ENCODE data around the gene NDUFC2.
"Not testable (repeated sequence)": the region's sequence is repeated elsewhere in the genome, so short reads cannot be mapped to it uniquely, and the experiment has no call there.

Gene NDUFC2

GRCh38 chr11:78079232-78080083 is at the start of gene NDUFC2:
TSS of gene NDUFC2 (minus strand) at chr11:78079862. CDS start at chr11:78079744, 118 bp downstream.
- peak; percentile 39 to 70 (median 51) for DNase-seq (ENCODE audit: low read depth in 3 of 3)

DNA sequence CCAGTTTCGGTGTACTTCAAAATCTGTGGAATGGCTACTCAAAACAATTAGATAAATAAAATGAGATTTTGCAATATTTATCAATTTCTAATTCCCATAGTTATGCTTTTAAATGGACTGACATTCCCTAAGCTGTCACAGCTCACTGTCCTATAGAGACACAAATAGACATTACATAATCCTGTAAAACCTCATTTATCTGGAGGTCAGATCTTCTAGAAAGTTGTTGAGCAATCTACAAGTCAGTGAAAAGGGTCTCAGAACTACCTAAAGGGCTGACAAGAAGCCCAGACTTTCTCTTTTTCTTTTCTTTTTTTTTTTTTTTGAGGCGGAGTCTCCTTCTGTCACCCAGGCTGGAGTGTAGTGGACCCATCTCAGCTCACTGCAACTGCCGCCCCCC is 47.7 kb upstream of the NDUFC2 start:
- no peak for DNase-seq (ENCODE audit: low read depth in 3 of 3)

DNA sequence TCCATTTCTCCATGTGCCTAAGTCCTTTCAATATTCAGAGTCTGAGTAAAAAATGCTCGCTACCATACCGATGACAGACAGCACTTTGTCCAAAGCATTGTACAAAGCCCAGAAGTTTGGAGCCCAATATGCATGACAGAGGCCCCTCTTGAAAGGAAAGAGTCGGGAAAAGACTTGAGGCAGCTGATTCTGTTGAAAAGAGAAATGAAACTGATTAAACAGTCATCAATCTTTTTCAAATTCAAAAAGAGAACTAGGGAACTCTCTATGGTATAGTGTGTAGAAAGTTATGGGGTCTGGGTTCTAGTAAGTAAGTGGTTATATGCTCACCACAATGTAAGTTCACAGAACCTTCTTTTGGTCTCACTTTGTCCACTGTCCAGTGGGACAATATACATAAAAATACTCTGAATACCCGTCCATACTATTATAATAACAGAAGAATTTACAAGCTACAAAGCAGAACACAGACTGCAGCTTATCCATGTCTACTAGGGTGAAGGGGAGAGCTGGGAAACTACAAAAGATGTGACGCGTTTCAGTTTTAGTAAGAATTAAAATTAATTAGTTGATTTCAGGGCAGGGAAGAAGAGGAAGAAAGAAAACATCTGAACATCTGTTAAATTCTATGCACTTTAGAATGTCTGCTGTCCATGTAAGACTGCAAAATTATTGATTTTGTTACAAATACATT is 33.1 kb upstream of the NDUFC2 start:
- no peak for DNase-seq (ENCODE audit: low read depth in 3 of 3)

GRCh38 chr11:78111298-78111697 is 31.6 kb upstream of the NDUFC2 start:
- no peak for DNase-seq (ENCODE audit: low read depth in 3 of 3)

GRCh38 chr11:78110830-78111229 is 31.2 kb upstream of the NDUFC2 start:
- no peak for DNase-seq (ENCODE audit: low read depth in 3 of 3)

- no peak for DNase-seq (ENCODE audit: low read depth in 3 of 3)
Measured at GRCh38 chr11:78110351-78110750, 30.7 kb upstream of the NDUFC2 start.

GRCh38 chr11:78109081-78110015 is 29.7 kb upstream of the NDUFC2 start:
- DNase-seq (ENCODE audit: low read depth in 3 of 3): no peak

- DNase-seq (ENCODE audit: low read depth in 3 of 3): no peak
Measured at GRCh38 chr11:78100676-78101472, 21.2 kb upstream of the NDUFC2 start.

DNA sequence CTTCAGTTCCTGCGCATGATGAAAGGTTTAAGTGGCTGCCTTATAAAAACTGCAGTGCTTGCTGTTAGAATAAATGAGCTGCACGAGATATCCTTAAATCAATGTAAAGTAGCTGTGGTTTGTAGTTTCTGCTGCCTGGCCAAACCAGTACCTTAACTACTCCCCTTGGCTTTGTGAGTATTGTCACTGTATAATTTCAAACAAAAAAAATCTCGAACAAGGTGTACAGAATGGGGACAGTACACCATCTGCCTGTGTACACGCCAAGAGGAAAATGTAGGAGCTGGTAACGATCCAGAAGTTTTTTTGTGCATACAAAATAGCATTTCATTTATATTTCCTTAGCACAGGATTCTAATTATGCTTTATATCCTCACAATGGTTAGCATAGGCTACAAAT is 20.6 kb upstream of the NDUFC2 start:
- DNase-seq (ENCODE audit: low read depth in 3 of 3): no peak

DNA sequence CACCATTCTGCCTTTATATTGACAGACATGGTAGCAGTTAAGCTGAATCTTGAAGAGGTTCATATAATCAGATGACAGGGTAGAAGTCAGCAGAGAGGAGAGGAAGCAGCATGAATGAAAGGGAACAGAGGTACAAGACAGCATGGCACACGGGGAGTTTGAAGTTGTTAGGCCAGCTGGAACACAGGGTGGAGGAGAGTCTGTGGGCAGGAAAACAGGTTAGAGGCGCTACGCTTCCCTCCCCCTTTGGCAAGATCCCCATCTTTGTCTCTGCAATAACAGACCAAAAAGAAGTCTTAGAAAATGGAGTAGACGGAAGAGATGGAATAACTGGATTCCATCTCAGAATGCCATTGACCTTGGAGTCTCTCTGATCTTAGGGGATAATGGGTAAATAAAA is 20.0 kb upstream of the NDUFC2 start:
- DNase-seq (ENCODE audit: low read depth in 3 of 3): no peak

DNA sequence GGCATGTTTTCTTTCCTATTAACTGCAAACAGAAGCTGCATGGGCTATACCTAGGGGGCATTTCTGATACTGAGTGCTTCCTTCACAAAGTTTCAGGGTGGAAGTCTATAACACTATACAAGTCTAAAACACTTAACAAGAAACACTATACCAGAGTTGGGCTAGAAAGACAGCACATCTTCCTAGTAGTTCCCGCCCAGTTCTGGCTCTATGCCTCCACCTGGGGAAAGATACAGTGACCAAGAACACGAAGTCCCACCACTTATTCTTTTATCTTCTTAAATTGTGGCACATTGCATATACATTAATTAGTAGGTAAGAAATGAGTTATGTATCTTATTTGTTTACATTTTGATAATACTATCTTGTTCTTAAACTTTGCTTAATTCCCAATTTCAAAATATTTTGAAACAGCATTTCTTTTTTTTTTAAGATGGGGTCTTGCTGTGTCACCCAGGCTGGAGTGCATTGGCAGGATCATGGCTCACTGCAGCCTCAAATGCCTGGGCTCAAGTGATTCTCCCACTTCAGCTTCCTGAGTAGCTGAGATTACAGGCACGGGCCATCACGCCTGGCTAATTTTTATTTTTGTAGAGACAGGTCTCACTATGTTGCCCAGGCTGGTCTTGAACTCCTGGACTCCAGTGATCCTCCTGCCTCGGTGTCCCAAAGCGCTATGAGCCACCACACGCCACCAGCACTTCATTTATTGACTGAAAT is 18.2 kb upstream of the NDUFC2 start:
- DNase-seq (ENCODE audit: low read depth in 3 of 3): no peak

- DNase-seq (ENCODE audit: low read depth in 3 of 3): no peak
Measured at GRCh38 chr11:78094250-78094649, 14.6 kb upstream of the NDUFC2 start.

- DNase-seq (ENCODE audit: low read depth in 3 of 3): not testable (repeated sequence)
Measured at GRCh38 chr11:78086521-78087074, 6.9 kb upstream of the NDUFC2 start.

DNA sequence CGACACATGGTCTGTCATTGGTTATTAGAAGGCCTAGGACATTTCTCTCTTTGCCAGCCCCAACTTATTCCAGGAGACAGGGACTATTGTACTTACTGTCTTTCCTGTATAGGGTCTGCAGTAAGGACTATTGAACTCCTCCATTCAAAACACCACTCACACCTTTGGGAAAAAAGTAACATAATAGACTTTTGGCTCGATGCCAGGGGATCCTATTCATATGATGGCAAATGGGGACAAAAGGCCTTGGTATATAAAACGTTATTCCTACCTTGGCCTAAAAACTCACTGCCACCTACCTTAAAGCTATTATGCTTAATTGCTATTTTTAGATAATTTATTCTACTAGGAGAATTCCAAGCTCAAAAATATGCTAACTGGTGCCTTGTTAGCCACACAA is 6.3 kb upstream of the NDUFC2 start:
- no peak for DNase-seq (ENCODE audit: low read depth in 3 of 3)

DNA sequence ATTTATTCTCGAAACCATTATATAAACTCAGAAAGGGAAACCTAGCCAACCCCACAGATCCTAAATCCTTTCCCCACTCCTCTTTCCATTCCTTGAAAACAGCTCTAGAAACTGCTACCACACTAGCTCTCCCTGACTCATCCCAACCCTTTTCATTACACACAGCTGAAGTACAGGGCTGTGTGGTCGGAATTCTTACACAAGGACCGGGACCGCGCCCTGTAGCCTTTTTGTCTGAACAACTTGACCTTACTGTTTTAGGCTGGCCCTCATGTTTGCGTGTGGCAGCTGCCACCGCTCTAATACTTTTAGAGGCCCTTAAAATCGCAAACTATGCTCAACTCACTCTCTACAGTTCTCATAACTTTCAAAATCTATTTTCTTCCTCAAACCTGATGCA is 4.8 kb upstream of the NDUFC2 start:
- DNase-seq (ENCODE audit: low read depth in 3 of 3): not testable (repeated sequence)

- no peak for DNase-seq (ENCODE audit: low read depth in 3 of 3)
Measured at GRCh38 chr11:78083021-78083420, 3.4 kb upstream of the NDUFC2 start.

DNA sequence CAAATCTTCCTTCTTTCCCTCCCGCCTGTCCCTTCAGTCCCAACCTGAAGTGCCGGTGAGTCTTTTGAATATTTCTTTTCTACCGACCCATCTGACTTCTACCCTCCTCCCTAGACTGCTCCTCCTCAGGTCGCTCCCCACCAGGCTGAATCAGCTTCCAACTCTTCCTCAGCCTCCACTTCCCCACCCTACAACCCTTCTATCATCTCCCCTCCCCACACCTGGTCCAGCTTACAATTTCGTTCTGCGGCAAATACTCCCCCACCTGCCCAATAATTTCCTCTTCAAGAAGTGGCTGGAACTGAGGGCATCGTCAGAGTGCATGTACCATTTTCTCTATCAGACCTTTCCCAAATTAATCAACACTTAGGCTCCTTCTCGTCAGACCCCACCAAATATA is 2.5 kb upstream of the NDUFC2 start:
- no peak for DNase-seq (ENCODE audit: low read depth in 3 of 3)

- DNase-seq (ENCODE audit: low read depth in 3 of 3): no peak
Measured at GRCh38 chr11:78081583-78081982, 1.9 kb upstream of the NDUFC2 start.

DNA sequence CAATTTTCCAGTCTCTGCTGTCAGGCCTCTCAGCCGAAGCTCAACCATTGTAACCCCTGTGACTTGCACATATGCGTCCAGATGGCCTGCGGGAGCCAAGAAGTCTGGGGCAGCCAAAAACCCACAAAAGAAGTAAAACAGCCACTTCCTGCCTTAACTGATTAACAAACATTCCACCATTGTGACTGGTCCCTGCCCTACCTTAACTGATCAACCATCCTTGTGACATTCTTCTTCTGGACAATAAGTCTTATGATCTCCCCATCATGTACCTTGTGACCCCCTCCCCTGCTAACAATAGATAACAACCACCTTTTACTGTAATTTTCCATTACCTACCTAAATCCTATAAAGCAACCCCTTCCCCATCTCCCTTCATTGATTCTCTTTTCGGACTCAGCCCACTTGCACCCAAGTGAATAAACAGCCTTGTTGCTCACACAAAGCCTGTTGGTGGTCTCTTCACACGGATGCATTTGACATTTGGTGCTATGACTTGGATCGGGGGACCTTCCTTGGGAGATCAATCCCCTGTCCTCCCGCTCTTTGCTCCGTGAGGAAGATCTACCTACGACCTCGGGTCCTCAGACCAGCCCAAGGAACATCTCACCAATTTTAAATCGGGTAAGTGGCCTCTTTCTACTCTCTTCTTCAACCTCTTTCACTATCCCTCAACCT is 1.3 kb upstream of the NDUFC2 start:
- no peak for DNase-seq (ENCODE audit: low read depth in 3 of 3)

All from stimulated activated CD4-positive, alpha-beta T cell treated with anti-CD3 and anti-CD28 coated beads, TNF-alpha, amount 100 ng/mL, for 24 hours (primary cell).